SK-N-SH (cell line): Measurements from ENCODE around the gene ZEB1.

Experiments used
- EP300 ChIP-seq, 2 experiments: IDR thresholded peaks; 2 replicates each; pipeline versions ENCODE4 v1.4.0 to v1.6.1; 2012; ENCODE audit warnings: borderline replicate concordance in 1 of 2, low read depth in 1 of 2, low read length in 1 of 2
- FOSL2 ChIP-seq: IDR thresholded peaks from 2 replicates; pipeline ENCODE4 v1.4.0; 2012; ENCODE audit warnings: low read depth, mild to moderate bottlenecking, moderate library complexity, borderline replicate concordance
- GATA2 ChIP-seq: sonication (generic); formaldehyde crosslinking; IDR thresholded peaks from 2 replicates; pipeline ENCODE4 v1.5.0; 2020; ENCODE audit warnings: mild to moderate bottlenecking, missing genetic modification reagents
- NRF1 ChIP-seq: IDR thresholded peaks from 2 replicates; pipeline ENCODE4 v1.6.1; 2012; ENCODE audit warnings: low read depth, mild to moderate bottlenecking, low read length
- RAD21 ChIP-seq: IDR thresholded peaks from 2 replicates; pipeline ENCODE4 v1.6.1; 2012; ENCODE audit warnings: mild to moderate bottlenecking, low read length
- RXRA ChIP-seq: IDR thresholded peaks from 2 replicates; pipeline ENCODE4 v1.4.0; 2012; ENCODE audit warnings: low read depth, mild to moderate bottlenecking, borderline replicate concordance
- TEAD4 ChIP-seq: IDR thresholded peaks from 2 replicates; pipeline ENCODE4 v1.4.0; 2012; ENCODE audit warnings: mild to moderate bottlenecking, borderline replicate concordance; ENCODE audit not compliant: insufficient read depth
- YY1 ChIP-seq: IDR thresholded peaks from 2 replicates; pipeline ENCODE4 v1.4.0; 2012; ENCODE audit warnings: low read depth, mild to moderate bottlenecking
- TF ChIP-seq, protein P1 (sequence below): fragments of 200-600 bp; sonication (generic); IDR thresholded peaks from 2 replicates; pipeline ENCODE4 v1.6.1; 2017; ENCODE audit warnings: antibody characterized with exemption, mild to moderate bottlenecking, moderate library complexity
- TF ChIP-seq, protein P2 (sequence below): IDR thresholded peaks from 2 replicates; pipeline ENCODE4 v1.4.0; 2012; ENCODE audit warnings: low read depth
- TF ChIP-seq, protein P3 (sequence below): fragments of 150-350 bp; IDR thresholded peaks from 2 replicates; pipeline ENCODE4 v1.6.1; 2017; ENCODE audit warnings: antibody characterized with exemption, low read length, low read depth, borderline replicate concordance
- TF ChIP-seq, protein P4 (sequence below): IDR thresholded peaks from 2 replicates; pipeline ENCODE4; 2012

DNA sequence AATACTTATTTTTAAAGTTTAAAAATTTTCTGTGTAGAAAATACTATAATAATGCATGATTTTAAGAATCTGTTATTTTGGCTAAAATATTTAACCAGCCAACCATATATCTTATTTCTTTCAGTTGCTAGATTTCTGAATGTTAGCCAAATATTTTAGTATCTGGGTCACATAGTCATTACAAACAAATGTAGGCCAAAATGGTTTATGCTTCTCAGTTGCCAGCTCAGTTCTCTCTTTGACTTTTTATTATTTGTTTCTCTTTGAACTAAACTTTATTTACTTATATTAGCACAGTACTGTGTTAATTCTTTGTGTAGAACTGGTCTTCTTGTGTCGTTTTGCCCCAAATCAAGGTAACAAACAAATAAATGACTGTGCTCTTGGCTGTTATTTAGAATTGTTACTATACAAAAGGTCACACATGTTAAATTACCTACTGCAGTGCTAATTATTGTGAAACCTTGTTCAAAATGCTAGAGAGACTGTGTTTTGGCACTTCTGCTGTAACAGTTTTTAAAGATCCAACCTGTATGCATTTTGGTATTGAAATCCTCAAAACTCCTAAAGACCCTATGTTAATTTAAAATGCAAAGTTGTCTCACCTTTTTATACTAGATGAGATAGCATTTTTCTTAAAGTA lies 39.8 kb downstream of the ZEB1 start:
- TF ChIP-seq, protein P1, sequence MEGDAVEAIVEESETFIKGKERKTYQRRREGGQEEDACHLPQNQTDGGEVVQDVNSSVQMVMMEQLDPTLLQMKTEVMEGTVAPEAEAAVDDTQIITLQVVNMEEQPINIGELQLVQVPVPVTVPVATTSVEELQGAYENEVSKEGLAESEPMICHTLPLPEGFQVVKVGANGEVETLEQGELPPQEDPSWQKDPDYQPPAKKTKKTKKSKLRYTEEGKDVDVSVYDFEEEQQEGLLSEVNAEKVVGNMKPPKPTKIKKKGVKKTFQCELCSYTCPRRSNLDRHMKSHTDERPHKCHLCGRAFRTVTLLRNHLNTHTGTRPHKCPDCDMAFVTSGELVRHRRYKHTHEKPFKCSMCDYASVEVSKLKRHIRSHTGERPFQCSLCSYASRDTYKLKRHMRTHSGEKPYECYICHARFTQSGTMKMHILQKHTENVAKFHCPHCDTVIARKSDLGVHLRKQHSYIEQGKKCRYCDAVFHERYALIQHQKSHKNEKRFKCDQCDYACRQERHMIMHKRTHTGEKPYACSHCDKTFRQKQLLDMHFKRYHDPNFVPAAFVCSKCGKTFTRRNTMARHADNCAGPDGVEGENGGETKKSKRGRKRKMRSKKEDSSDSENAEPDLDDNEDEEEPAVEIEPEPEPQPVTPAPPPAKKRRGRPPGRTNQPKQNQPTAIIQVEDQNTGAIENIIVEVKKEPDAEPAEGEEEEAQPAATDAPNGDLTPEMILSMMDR: no peak
- no peak for TF ChIP-seq FOSL2
- no peak for TF ChIP-seq NRF1
- no peak for TF ChIP-seq RAD21
- TF ChIP-seq, protein P2, sequence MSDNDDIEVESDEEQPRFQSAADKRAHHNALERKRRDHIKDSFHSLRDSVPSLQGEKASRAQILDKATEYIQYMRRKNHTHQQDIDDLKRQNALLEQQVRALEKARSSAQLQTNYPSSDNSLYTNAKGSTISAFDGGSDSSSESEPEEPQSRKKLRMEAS: no peak
- no peak for TF ChIP-seq YY1
- TF ChIP-seq RXRA: no peak
- no peak for TF ChIP-seq GATA2 (CRISPR knock-in tag)
- no peak for TF ChIP-seq TEAD4
- TF ChIP-seq EP300 (IDR thresholded peaks at IDR 0.05; ENCODE audit: borderline replicate concordance in 1 of 2, low read depth in 1 of 2, low read length in 1 of 2): no peak
- TF ChIP-seq, protein P3, sequence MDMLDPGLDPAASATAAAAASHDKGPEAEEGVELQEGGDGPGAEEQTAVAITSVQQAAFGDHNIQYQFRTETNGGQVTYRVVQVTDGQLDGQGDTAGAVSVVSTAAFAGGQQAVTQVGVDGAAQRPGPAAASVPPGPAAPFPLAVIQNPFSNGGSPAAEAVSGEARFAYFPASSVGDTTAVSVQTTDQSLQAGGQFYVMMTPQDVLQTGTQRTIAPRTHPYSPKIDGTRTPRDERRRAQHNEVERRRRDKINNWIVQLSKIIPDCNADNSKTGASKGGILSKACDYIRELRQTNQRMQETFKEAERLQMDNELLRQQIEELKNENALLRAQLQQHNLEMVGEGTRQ: no peak
- TF ChIP-seq, protein P4, sequence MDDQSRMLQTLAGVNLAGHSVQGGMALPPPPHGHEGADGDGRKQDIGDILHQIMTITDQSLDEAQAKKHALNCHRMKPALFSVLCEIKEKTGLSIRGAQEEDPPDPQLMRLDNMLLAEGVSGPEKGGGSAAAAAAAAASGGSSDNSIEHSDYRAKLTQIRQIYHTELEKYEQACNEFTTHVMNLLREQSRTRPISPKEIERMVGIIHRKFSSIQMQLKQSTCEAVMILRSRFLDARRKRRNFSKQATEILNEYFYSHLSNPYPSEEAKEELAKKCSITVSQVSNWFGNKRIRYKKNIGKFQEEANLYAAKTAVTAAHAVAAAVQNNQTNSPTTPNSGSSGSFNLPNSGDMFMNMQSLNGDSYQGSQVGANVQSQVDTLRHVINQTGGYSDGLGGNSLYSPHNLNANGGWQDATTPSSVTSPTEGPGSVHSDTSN: 0 out of 2 replicates have a peak, but pooled peaks have one; percentile 7
